Neuronal stem cell (in vitro differentiated cells): ENCODE data around the gene SOX11.

ENCODE experiments used
- DNase-seq: peaks from one replicate; pipeline ENCODE4 v3.0.0-alpha.2; 2013; ENCODE audit warnings: low spot score
- H2AFZ ChIP-seq: one replicate; pipeline ENCODE4 v1.6.1; 2013; ENCODE audit warnings: mild to moderate bottlenecking, low read length, inconsistent platforms
- H2AK5ac ChIP-seq: 2 replicates; pipeline ENCODE4 v1.6.1; 2013; ENCODE audit warnings: low read depth, mild to moderate bottlenecking, inconsistent platforms, low read length, moderate library complexity, mixed read lengths
- H2BK120ac ChIP-seq: 2 replicates; pipeline ENCODE4 v1.6.1; 2013; ENCODE audit warnings: low read depth, mild to moderate bottlenecking, inconsistent platforms, low read length, moderate library complexity, mixed read lengths
- H2BK12ac ChIP-seq: one replicate; pipeline ENCODE4 v1.6.1; 2013; ENCODE audit warnings: low read length, inconsistent platforms
- H2BK15ac ChIP-seq: 2 replicates; pipeline ENCODE4 v1.6.1; 2013; ENCODE audit warnings: mild to moderate bottlenecking, low read length, inconsistent platforms, mixed read lengths
- H2BK5ac ChIP-seq: one replicate; pipeline ENCODE4 v1.6.1; 2013; ENCODE audit warnings: inconsistent platforms, mild to moderate bottlenecking, low read length, moderate library complexity
- H3K14ac ChIP-seq: one replicate; pipeline ENCODE4 v1.6.1; 2013; ENCODE audit warnings: low read length, inconsistent platforms
- H3K18ac ChIP-seq: 2 replicates; pipeline ENCODE4 v1.6.1; 2013; ENCODE audit warnings: low read length, inconsistent platforms
- H3K23ac ChIP-seq: 2 replicates; pipeline ENCODE4 v1.6.1; 2013; ENCODE audit warnings: low read depth, mild to moderate bottlenecking, mixed read lengths, low read length, inconsistent platforms; ENCODE audit not compliant: poor library complexity
- H3K27ac ChIP-seq: replicated peaks from 3 replicates; pipeline ENCODE4 v1.5.1; 2013; ENCODE audit warnings: low read length, inconsistent platforms
- H3K27me3 ChIP-seq, 3 experiments: 2 replicates each; pipeline ENCODE4 v1.6.1; 2013; ENCODE audit warnings: low read length in 3 of 3, mild to moderate bottlenecking in 2 of 3, inconsistent platforms in 1 of 3, low read depth in 1 of 3, mixed read lengths in 1 of 3, moderate library complexity in 1 of 3; ENCODE audit not compliant: control insufficient read depth in 3 of 3, insufficient read depth in 3 of 3
- H3K36me3 ChIP-seq, 2 donors: replicated peaks in 1 of 2; 2 replicates each; pipeline ENCODE4 v1.6.1; 2013; ENCODE audit warnings: low read length in 2 of 2; ENCODE audit not compliant: control insufficient read depth in 2 of 2, insufficient read depth in 2 of 2
- H3K4ac ChIP-seq: 2 replicates; pipeline ENCODE4 v1.6.1; 2013; ENCODE audit warnings: inconsistent platforms, mild to moderate bottlenecking, low read length, moderate library complexity
- H3K4me1 ChIP-seq, 2 donors: 1 replicate in 1 of 2; 2 replicates in 1 of 2; pipeline ENCODE4 v1.6.1; 2013; ENCODE audit warnings: low read length in 2 of 2, low read depth in 1 of 2; ENCODE audit not compliant: control insufficient read depth in 2 of 2, insufficient read depth in 1 of 2
- H3K4me2 ChIP-seq: one replicate; pipeline ENCODE4 v1.6.1; 2013; ENCODE audit warnings: mild to moderate bottlenecking, low read length, inconsistent platforms; ENCODE audit not compliant: insufficient read depth, poor library complexity, severe bottlenecking
- H3K4me3 ChIP-seq, 2 donors: 2 replicates each; pipeline ENCODE4 v1.5.1; 2013; ENCODE audit warnings: low read length in 2 of 2, mild to moderate bottlenecking in 2 of 2, inconsistent platforms in 1 of 2, moderate library complexity in 1 of 2
- H3K79me1 ChIP-seq: one replicate; pipeline ENCODE4 v1.6.1; 2013; ENCODE audit warnings: low read depth, mild to moderate bottlenecking, inconsistent platforms, low read length, moderate library complexity
- H3K9ac ChIP-seq: one replicate; pipeline ENCODE4 v1.6.1; 2013; ENCODE audit warnings: mild to moderate bottlenecking, low read depth, low read length, inconsistent platforms; ENCODE audit not compliant: poor library complexity
- H3K9me3 ChIP-seq, 2 donors: replicated peaks in 1 of 2; 2 replicates each; pipeline versions ENCODE3 to v1.6.1; 2013; ENCODE audit warnings: low read length in 2 of 2, mild to moderate bottlenecking in 2 of 2, inconsistent platforms in 1 of 2, low read depth in 1 of 2, mixed read lengths in 1 of 2, moderate library complexity in 1 of 2; ENCODE audit not compliant: control insufficient read depth in 2 of 2, insufficient read depth in 1 of 2
- H4K8ac ChIP-seq: one replicate; pipeline ENCODE4 v1.6.1; 2013; ENCODE audit warnings: low read depth, mild to moderate bottlenecking, inconsistent platforms, low read length, moderate library complexity
- H4K91ac ChIP-seq: one replicate; pipeline ENCODE4 v1.6.1; 2013; ENCODE audit warnings: low read length, low read depth, mild to moderate bottlenecking, inconsistent platforms; ENCODE audit not compliant: poor library complexity
- WGBS, 2 donors: extraction: QIAGEN DNeasy Blood & Tissue Kit; methylation state at CpG; one replicate each; pipeline ENCODE4 v1.1.7; 2013; ENCODE audit warnings: missing lambda C conversion rate in 2 of 2, mixed read lengths in 1 of 2; ENCODE audit not compliant: insufficient read length in 2 of 2, insufficient replicate concordance in 1 of 2; ENCODE audit errors: extremely low coverage in 2 of 2; 5-methylcytosine and 5-hydroxymethylcytosine counted together

SOX11 gene

GRCh38 chr2:5696404-5696944 lies 4.3 kb downstream of the SOX11 start:
- H3K4ac ChIP-seq = no peak overlapping the region
- H2BK15ac ChIP-seq = no peak overlapping the region
- H3K36me3 ChIP-seq = peaks cover 18 to 77% of the 10 kb centered on the region in 2 donors
- H2BK12ac ChIP-seq = no peak overlapping the region
- H3K23ac ChIP-seq = peak overlapping the region; percentile 93
- H3K4me2 ChIP-seq = peak overlapping the region; percentile 40
- H3K27ac ChIP-seq = peak overlapping the region; percentile 87
- H4K8ac ChIP-seq = no peak overlapping the region
- H3K27me3 ChIP-seq = no peaks in the 10 kb centered on the region
- H3K14ac ChIP-seq = peak overlapping the region; percentile 76
- peaks cover 3% of the 10 kb centered on the region for H3K79me1 ChIP-seq
- H4K91ac ChIP-seq = no peak overlapping the region
- DNase-seq = no peak
- peak overlapping the region; percentile 98 for H2BK5ac ChIP-seq
- peak overlapping the region; percentile 71 to 98 for H3K4me3 ChIP-seq
- H2AK5ac ChIP-seq = no peak overlapping the region
- H3K18ac ChIP-seq = peak overlapping the region; percentile 93
- peak overlapping the region; percentile 97 for H3K9ac ChIP-seq
- peaks cover 7 to 14% of the 10 kb centered on the region in 2 donors for H3K4me1 ChIP-seq
- no peaks in the 10 kb centered on the region for H3K9me3 ChIP-seq
- WGBS, 2 donors = no CpG with 5 or more reads among the region's 65 CpGs
- H2BK120ac ChIP-seq = no peak overlapping the region
- no peak overlapping the region for H2AFZ ChIP-seq

GRCh38 chr2:5696945-5697521 lies 4.8 kb downstream of the SOX11 start:
- Histone ChIP-seq H3K4me1 (peaks cover 7 to 14% of the 10 kb centered on the region in 2 donors), H3K27ac (peak overlapping the region; percentile 87), H2BK120ac (no peak overlapping the region), H2AFZ (no peak overlapping the region), H3K9ac (peak overlapping the region; percentile 97), H4K91ac (no peak overlapping the region), H2BK15ac (no peak overlapping the region), H3K9me3 (no peaks in the 10 kb centered on the region), H3K36me3 (peaks cover 18 to 82% of the 10 kb centered on the region in 2 donors), H3K14ac (peak overlapping the region; percentile 21), H2AK5ac (peak overlapping the region; percentile 56), H3K4ac (no peak overlapping the region), H3K27me3 (no peaks in the 10 kb centered on the region), H3K4me2 (peak overlapping the region; percentile 57), H3K79me1 (peaks cover 2% of the 10 kb centered on the region), H3K23ac (peak overlapping the region; percentile 55), H2BK12ac (no peak overlapping the region), H2BK5ac (no peak overlapping the region), H3K4me3 (peak overlapping the region; percentile 71 to 98), H3K18ac (peak overlapping the region; percentile 93), H4K8ac (no peak overlapping the region)
- no CpG with 5 or more reads among the region's 49 CpGs for WGBS, 2 donors
- DNase-seq = no peak

GRCh38 chr2:5697562-5697961 lies 5.4 kb downstream of the SOX11 start:
- H3K4me1 ChIP-seq = peaks cover 7 to 14% of the 10 kb centered on the region in 2 donors
- no peak overlapping the region for H3K18ac ChIP-seq
- H3K14ac ChIP-seq = no peak overlapping the region
- peaks cover 18 to 87% of the 10 kb centered on the region in 2 donors for H3K36me3 ChIP-seq
- H3K27ac ChIP-seq = peak overlapping the region; percentile 87
- H4K8ac ChIP-seq = no peak overlapping the region
- no peak overlapping the region for H4K91ac ChIP-seq
- no peak overlapping the region for H2AFZ ChIP-seq
- no peak overlapping the region for H2BK120ac ChIP-seq
- H3K23ac ChIP-seq = no peak overlapping the region
- peak overlapping the region; percentile 57 for H3K4me2 ChIP-seq
- DNase-seq = no peak
- no peak overlapping the region for H3K4ac ChIP-seq
- no peak overlapping the region for H3K9ac ChIP-seq
- H3K27me3 ChIP-seq = no peaks in the 10 kb centered on the region
- H2AK5ac ChIP-seq = no peak overlapping the region
- H3K9me3 ChIP-seq = no peaks in the 10 kb centered on the region
- no peak overlapping the region for H2BK12ac ChIP-seq
- H3K4me3 ChIP-seq = peak overlapping the region; percentile 71 to 75
- H3K79me1 ChIP-seq = peaks cover 2% of the 10 kb centered on the region
- no peak overlapping the region for H2BK15ac ChIP-seq
- H2BK5ac ChIP-seq = no peak overlapping the region
- WGBS, 2 donors = no CpG with 5 or more reads among the region's 8 CpGs

GRCh38 chr2:5698134-5698533 lies 6.0 kb downstream of the SOX11 start:
- no peak overlapping the region for H2AFZ ChIP-seq
- H3K36me3 ChIP-seq = peaks cover 18 to 93% of the 10 kb centered on the region in 2 donors
- no peak overlapping the region for H2BK15ac ChIP-seq
- no peak overlapping the region for H3K18ac ChIP-seq
- H3K4me3 ChIP-seq = peak overlapping the region; percentile 71 to 73
- H3K4me2 ChIP-seq = peak overlapping the region; percentile 23
- WGBS, 2 donors = no CpG with 5 or more reads among the region's 4 CpGs
- H3K27me3 ChIP-seq = no peaks in the 10 kb centered on the region
- H2BK120ac ChIP-seq = no peak overlapping the region
- H2AK5ac ChIP-seq = no peak overlapping the region
- H3K4ac ChIP-seq = no peak overlapping the region
- H4K8ac ChIP-seq = no peak overlapping the region
- H3K27ac ChIP-seq = no peak overlapping the region
- H3K14ac ChIP-seq = no peak overlapping the region
- H4K91ac ChIP-seq = no peak overlapping the region
- no peak for DNase-seq
- H3K9me3 ChIP-seq = no peaks in the 10 kb centered on the region
- H2BK12ac ChIP-seq = no peak overlapping the region
- H3K9ac ChIP-seq = no peak overlapping the region
- no peak overlapping the region for H2BK5ac ChIP-seq
- no peak overlapping the region for H3K23ac ChIP-seq
- H3K4me1 ChIP-seq = peaks cover 10 to 14% of the 10 kb centered on the region in 2 donors
- peaks cover 2% of the 10 kb centered on the region for H3K79me1 ChIP-seq
